K562 (cell line): Measurements from ENCODE around the gene VPS33A. TPM values are rescaled to one million over a fixed set of nuclear protein-coding genes. Genes with fewer than 3 reads are reported as not detected.

Experiments used
- ARHGAP35 ChIP-seq: fragments of 450-650 bp; IDR thresholded peaks from 2 replicates; pipeline ENCODE4 v1.6.1; 2018; ENCODE audit not compliant: partially characterized antibody
- ATF4 ChIP-seq: fragments of 450-650 bp; formaldehyde crosslinking; IDR thresholded peaks from 2 replicates; pipeline ENCODE4 v1.4.0; 2022; ENCODE audit warnings: mild to moderate bottlenecking, moderate library complexity
- HMGN3 ChIP-seq: IDR thresholded peaks from 2 replicates; pipeline ENCODE4 v1.6.1; 2011; ENCODE audit warnings: borderline replicate concordance, low read depth, mild to moderate bottlenecking, mixed read lengths, low read length; ENCODE audit not compliant: insufficient read length; ENCODE audit errors: extremely low read depth
- NCOA6 ChIP-seq: fragments of 450-650 bp; IDR thresholded peaks from 2 replicates; pipeline ENCODE4 v1.6.1; 2017; ENCODE audit warnings: mild to moderate bottlenecking
- RBM15 ChIP-seq: fragments of 200-400 bp; formaldehyde crosslinking; IDR thresholded peaks from 2 replicates; pipeline ENCODE4 v1.6.1; 2018; ENCODE audit warnings: mild to moderate bottlenecking, low read length, moderate library complexity; ENCODE audit not compliant: insufficient read depth
- SIN3A ChIP-seq, 2 experiments: fragments of 150-350 bp in 1 of 2; IDR thresholded peaks; 2 replicates each; pipeline ENCODE4 v1.6.1; 2011 to 2016; ENCODE audit warnings: borderline replicate concordance in 2 of 2, low read depth in 2 of 2, low read length in 2 of 2, mild to moderate bottlenecking in 2 of 2, moderate library complexity in 2 of 2; ENCODE audit not compliant: control insufficient read depth in 1 of 2
- TAF9B ChIP-seq: fragments of 450-650 bp; IDR thresholded peaks from 2 replicates; pipeline ENCODE4 v1.6.1; 2018; ENCODE audit warnings: mild to moderate bottlenecking; ENCODE audit not compliant: partially characterized antibody
- THRB ChIP-seq: fragments of 450-650 bp; formaldehyde crosslinking; conservative IDR thresholded peaks from 2 replicates; pipeline ENCODE4 v1.4.0; 2022; ENCODE audit warnings: mild to moderate bottlenecking, missing genetic modification characterization
- ZBTB40 ChIP-seq, 2 experiments: fragments of 450-650 bp in 1 of 2; sonication (generic) in 1 of 2; formaldehyde crosslinking in 1 of 2; IDR thresholded peaks; 2 replicates each; pipeline versions ENCODE4 v1.7.1 to v1.9.0; 2016 to 2022; ENCODE audit warnings: inconsistent platforms in 1 of 2, mild to moderate bottlenecking in 1 of 2, missing genetic modification reagents in 1 of 2
- ZBTB9 ChIP-seq: fragments of 450-650 bp; formaldehyde crosslinking; IDR thresholded peaks from 2 replicates; pipeline ENCODE4 v1.4.0; 2020; ENCODE audit warnings: mild to moderate bottlenecking, moderate library complexity
- ZFP1 ChIP-seq: fragments of 450-650 bp; formaldehyde crosslinking; IDR thresholded peaks from 2 replicates; pipeline ENCODE4 v1.4.0; 2020; ENCODE audit warnings: mild to moderate bottlenecking, mixed read lengths
- ZKSCAN3 ChIP-seq: fragments of 250-450 bp; sonication (Bioruptor Pico); IDR thresholded peaks from 2 replicates; pipeline ENCODE4 v1.4.0; 2020
- ZNF57 ChIP-seq: fragments of 450-650 bp; formaldehyde crosslinking; IDR thresholded peaks from 2 replicates; pipeline ENCODE4 v1.4.0; 2020; ENCODE audit warnings: mild to moderate bottlenecking, moderate library complexity
- ZNF766 ChIP-seq: fragments of 200-800 bp; sonication (Bioruptor generic); conservative IDR thresholded peaks from 2 replicates; pipeline ENCODE4 v1.6.1; 2016; ENCODE audit warnings: missing genetic modification characterization, missing compliant biosample characterization
- polyA plus RNA-seq, 8 experiments: library from polyadenylated mRNA; depleted of rRNA in 4 of 8; stranded (reverse) in 5 of 8; unstranded in 3 of 8; fragments of >200 nt; fragmentation: Nextera tagmentation in 2 of 8; fragmentation: Illumina TruSeq in 1 of 8; extraction: Ambion mirVana in 2 of 8; extraction: Trizol in 1 of 8; gene quantifications; 2 replicates each; pipeline versions ENCODE4 v1.2.1 to v1.2.3, GENCODE V29; 2011 to 2014; ENCODE audit warnings: inconsistent platforms in 1 of 8, missing spikeins in 1 of 8
- total RNA-seq, 7 experiments: library from RNA; depleted of rRNA in 6 of 7; stranded (reverse); fragments of >200 nt in 6 of 7; fragmentation: Illumina TruSeq in 2 of 7; extraction: Trizol in 2 of 7; gene quantifications; 2 replicates each; pipeline versions ENCODE4 v1.2.1 to v1.2.3, GENCODE V29; 2011 to 2021; ENCODE audit warnings: low replicate concordance in 1 of 7

The VPS33A gene
- total and polyA plus RNA-seq, 9 of the 15 experiments (the other 6 are each of a cell fraction or from before 2014, with no cell fraction given), result 10.6 to 34.3 (median 25.3) TPM

- TF ChIP-seq TAF9B, result no peak
- peak; percentile 11 to 99; a peak in 2 of 4 replicates for TF ChIP-seq SIN3A (IDR thresholded peaks at IDR 0.05; ENCODE audit: borderline replicate concordance in 2 of 2, control insufficient read depth in 1 of 2, low read depth in 2 of 2, low read length in 2 of 2)
- TF ChIP-seq ZBTB40 (IDR thresholded peaks at IDR 0.05), result no peak
- peak; percentile 79 for TF ChIP-seq ZBTB40 (CRISPR knock-in tag; IDR thresholded peaks at IDR 0.05)
- TF ChIP-seq ZFP1 (CRISPR knock-in tag), result no peak
- no peak for TF ChIP-seq ZNF57 (CRISPR knock-in tag)
- TF ChIP-seq HMGN3, result no peak
- no peak for TF ChIP-seq ARHGAP35
- TF ChIP-seq ZBTB9 (CRISPR knock-in tag), result peak; percentile 82
- no peak; the same call in 1 of the 2 replicates for TF ChIP-seq NCOA6
- no peak for TF ChIP-seq RBM15
- TF ChIP-seq THRB, result no peak
- TF ChIP-seq ZNF766 (CRISPR knock-in tag), result no peak
- TF ChIP-seq ZKSCAN3 (CRISPR knock-in tag), result no peak
- no peak for TF ChIP-seq ATF4
These were observed 39.7 kb downstream of the VPS33A start (continued) for GRCh38 chr12:122226366-122227125.
